NT2/D1 (cell line): ENCODE data around the gene NPAT.

Experiments used
- SUZ12 ChIP-seq: IDR thresholded peaks from 2 replicates; pipeline ENCODE4 v1.6.1; 2011; ENCODE audit not compliant: insufficient read length, insufficient read depth; ENCODE audit errors: extremely low read depth
- YY1 ChIP-seq: IDR thresholded peaks from 2 replicates; pipeline ENCODE4 v1.6.1; 2011; ENCODE audit not compliant: insufficient read length, insufficient read depth
- ZNF274 ChIP-seq: IDR thresholded peaks from 2 replicates; pipeline ENCODE4 v1.6.1; 2011; ENCODE audit warnings: mild to moderate bottlenecking, low read depth, low read length

GRCh38 chr11:108198833-108199232 is 23.6 kb downstream of the NPAT start:
- TF ChIP-seq SUZ12 = no peak
- no peak for TF ChIP-seq YY1
- no peak for TF ChIP-seq ZNF274
